Measurements from ENCODE around the gene FRAS1. TPM values are rescaled to one million over a fixed set of nuclear protein-coding genes. Genes with fewer than 3 reads are reported as not detected.

The FRAS1 gene
- total RNA-seq, 4 donors from 2014 or later, result 3.1 to 11.4 (median 6.7) TPM

DNA sequence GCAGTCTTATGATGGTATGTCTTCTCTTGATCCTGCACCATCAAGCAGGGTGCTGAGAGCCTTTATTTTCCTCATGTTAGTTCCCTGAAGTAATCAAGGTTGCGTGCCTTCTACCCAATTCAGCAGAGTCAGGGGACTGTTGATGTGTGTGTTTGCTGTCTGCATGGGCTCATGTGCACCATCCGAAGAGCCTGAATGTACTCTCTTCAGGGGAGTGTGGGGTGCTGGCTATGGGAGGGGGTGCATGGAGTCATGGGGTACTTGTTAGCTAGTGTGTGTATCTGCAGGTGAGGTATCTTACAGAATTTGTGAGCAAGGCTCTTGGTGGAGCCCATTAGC lies 340.1 kb downstream of the FRAS1 start:
- no peaks in the 10 kb centered on the region for H3K36me3 ChIP-seq
- no peak overlapping the region for H3K4me3 ChIP-seq
- H3K27ac ChIP-seq, result no peak overlapping the region
- WGBS, 2 donors, result 93% methylated on average over 2 of the region's 2 CpGs; no CpG with 5 or more reads in 1 of the 2 donors
- no peaks in the 10 kb centered on the region for H3K4me1 ChIP-seq
- H3K27me3 ChIP-seq, result no peaks in the 10 kb centered on the region
- TF ChIP-seq, protein P1, sequence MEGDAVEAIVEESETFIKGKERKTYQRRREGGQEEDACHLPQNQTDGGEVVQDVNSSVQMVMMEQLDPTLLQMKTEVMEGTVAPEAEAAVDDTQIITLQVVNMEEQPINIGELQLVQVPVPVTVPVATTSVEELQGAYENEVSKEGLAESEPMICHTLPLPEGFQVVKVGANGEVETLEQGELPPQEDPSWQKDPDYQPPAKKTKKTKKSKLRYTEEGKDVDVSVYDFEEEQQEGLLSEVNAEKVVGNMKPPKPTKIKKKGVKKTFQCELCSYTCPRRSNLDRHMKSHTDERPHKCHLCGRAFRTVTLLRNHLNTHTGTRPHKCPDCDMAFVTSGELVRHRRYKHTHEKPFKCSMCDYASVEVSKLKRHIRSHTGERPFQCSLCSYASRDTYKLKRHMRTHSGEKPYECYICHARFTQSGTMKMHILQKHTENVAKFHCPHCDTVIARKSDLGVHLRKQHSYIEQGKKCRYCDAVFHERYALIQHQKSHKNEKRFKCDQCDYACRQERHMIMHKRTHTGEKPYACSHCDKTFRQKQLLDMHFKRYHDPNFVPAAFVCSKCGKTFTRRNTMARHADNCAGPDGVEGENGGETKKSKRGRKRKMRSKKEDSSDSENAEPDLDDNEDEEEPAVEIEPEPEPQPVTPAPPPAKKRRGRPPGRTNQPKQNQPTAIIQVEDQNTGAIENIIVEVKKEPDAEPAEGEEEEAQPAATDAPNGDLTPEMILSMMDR (IDR thresholded peaks at IDR 0.05), result no peak
- TF ChIP-seq POLR2A (IDR thresholded peaks at IDR 0.05), result no peak
- H3K9me3 ChIP-seq, result peaks cover 0 to 17% (median 12%) of the 10 kb centered on the region in 3 donors
- no peak for DNase-seq
- intact Hi-C loops (cut with DNase I), result no loop called here

DNA sequence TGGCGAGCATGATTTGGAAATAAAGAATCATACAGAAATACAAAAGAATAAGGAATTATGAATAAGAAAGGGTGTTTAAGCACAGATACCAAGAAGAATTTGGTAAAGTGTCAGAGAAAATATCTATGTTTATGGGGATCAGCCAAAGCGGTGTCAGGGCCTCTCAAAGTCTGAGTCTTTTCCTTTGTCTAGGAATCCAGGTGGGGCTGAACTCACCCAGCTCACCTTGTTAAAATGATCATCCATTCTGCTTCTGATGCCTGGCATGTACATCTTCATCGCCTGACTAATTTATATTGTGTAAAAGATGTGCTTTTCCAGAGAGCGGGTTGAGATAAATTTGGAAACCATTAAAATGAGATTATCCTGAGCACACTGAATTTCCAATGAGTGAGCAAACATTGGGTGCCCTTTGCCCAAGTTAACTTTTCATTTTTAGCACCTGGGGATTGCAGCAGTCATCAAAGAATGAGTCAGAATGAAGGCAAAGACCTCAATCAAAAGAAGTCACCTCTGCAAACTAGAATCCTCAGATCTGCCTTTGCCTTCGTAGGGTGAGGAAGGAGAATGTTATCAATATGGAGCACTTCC lies 352.6 kb downstream of the FRAS1 start:
- H3K36me3 ChIP-seq, result no peaks in the 10 kb centered on the region
- no peaks in the 10 kb centered on the region for H3K9me3 ChIP-seq
- no peak overlapping the region for H3K27ac ChIP-seq
- H3K4me1 ChIP-seq, result peaks cover 0 to 9% (median 0%) of the 10 kb centered on the region in 3 donors
- intact Hi-C loops (cut with DNase I), result no loop called here
- TF ChIP-seq, protein P1 (IDR thresholded peaks at IDR 0.05), result no peak
- TF ChIP-seq POLR2A (IDR thresholded peaks at IDR 0.05), result no peak
- no peaks in the 10 kb centered on the region for H3K27me3 ChIP-seq
- DNase-seq, result no peak
- WGBS, 2 donors, result 90 to 92% methylated on average over 5 of the region's 5 CpGs
- H3K4me3 ChIP-seq, result no peak overlapping the region

DNA sequence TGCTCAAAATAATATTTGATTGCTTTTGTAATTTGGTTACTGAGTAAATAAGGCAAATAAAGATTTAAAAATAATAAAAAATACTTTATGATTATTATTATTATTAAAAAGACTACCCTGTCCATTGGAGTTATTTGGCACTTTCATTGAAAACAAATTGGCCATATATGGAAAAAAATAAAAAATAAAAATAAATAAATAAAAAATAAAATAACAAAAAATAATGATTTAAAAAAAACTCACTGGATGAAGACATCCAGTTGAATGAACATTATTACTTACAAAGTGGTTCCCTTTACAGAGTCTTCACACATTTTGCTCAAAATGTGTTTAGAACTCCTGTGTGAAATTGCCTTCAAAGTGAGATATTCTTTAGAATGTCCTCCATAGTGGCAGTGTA lies 353.1 kb downstream of the FRAS1 start:
- peaks cover 0 to 9% (median 0%) of the 10 kb centered on the region in 3 donors for H3K4me1 ChIP-seq
- H3K9me3 ChIP-seq, result no peaks in the 10 kb centered on the region
- TF ChIP-seq, protein P1 (IDR thresholded peaks at IDR 0.05), result no peak
- no peak for TF ChIP-seq POLR2A (IDR thresholded peaks at IDR 0.05)
- intact Hi-C loops (cut with DNase I), result no loop called here
- no peak overlapping the region for H3K27ac ChIP-seq
- H3K36me3 ChIP-seq, result no peaks in the 10 kb centered on the region
- no peak for DNase-seq
- H3K27me3 ChIP-seq, result no peaks in the 10 kb centered on the region
- no peak overlapping the region for H3K4me3 ChIP-seq

DNA sequence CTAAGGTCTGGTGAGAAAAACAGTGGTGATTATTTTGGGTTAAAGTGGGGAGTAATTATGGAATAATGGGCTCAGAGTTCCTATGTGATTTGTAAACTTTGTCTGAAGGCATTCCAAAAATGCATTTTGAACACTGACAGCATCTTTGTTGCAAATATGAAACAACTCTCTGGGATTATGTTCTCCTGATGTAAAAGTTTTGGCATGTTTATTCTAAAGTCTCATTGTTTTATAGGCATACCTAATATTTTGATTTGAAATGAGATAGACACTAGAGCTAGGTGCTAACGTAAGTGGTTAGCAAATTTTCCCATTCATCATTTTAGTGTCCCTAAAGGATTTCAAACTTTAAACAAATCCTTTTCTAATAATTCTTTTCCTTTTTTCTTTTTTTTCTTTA lies 353.6 kb downstream of the FRAS1 start:
- no peak for DNase-seq
- 50 to 67% methylated on average over 1 of the region's 1 CpG for WGBS, 2 donors
- Histone ChIP-seq H3K27me3 (no peaks in the 10 kb centered on the region), H3K4me1 (peaks cover 0 to 9% (median 0%) of the 10 kb centered on the region in 3 donors), H3K4me3 (no peak overlapping the region), H3K36me3 (no peaks in the 10 kb centered on the region), H3K27ac (no peak overlapping the region), H3K9me3 (no peaks in the 10 kb centered on the region)
- TF ChIP-seq, protein P1 (IDR thresholded peaks at IDR 0.05), result no peak
- no peak for TF ChIP-seq POLR2A (IDR thresholded peaks at IDR 0.05)
- intact Hi-C loops (cut with DNase I), result no loop called here

DNA sequence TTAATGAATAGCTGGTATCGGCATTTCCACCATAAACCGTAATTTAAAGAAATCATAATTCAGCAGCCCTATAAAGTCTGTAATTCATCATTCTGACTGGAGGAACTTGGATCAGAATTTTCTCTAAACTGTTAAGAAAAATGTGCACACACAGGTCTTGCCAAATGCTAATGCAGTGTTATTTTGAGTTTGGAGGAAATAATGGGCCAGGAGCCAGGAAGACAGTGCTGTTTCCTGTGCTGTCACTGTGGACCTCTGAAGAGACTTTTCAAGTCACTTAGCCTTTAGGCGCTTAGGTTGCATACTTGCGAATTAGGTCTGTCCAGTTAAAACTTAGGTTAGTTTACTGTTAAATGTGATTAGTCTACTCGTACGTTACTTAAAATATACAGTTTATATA lies 357.0 kb downstream of the FRAS1 start:
- Histone ChIP-seq H3K27ac (no peak overlapping the region), H3K9me3 (no peaks in the 10 kb centered on the region), H3K36me3 (no peaks in the 10 kb centered on the region), H3K4me1 (peaks cover 0 to 38% (median 7%) of the 10 kb centered on the region in 3 donors), H3K4me3 (no peak overlapping the region), H3K27me3 (no peaks in the 10 kb centered on the region)
- 59 to 65% methylated on average over 6 of the region's 6 CpGs for WGBS, 2 donors
- no peak for DNase-seq
- intact Hi-C loops (cut with DNase I), result no loop called here
- TF ChIP-seq, protein P1 (IDR thresholded peaks at IDR 0.05), result no peak
- no peak for TF ChIP-seq POLR2A (IDR thresholded peaks at IDR 0.05)
